Spleen (tissue), 11 donors: Measurements from ENCODE around the gene XIAP. TPM values are rescaled to one million over a fixed set of nuclear protein-coding genes. Genes with fewer than 3 reads are reported as not detected.

Experiments used
- DNase-seq: peaks from one replicate; pipeline ENCODE4 v3.0.0-alpha.2; 2020
- H3K27ac ChIP-seq, 8 donors: fragments of 200-600 bp; sonication (generic) in 7 of 8; 1 replicate in 4 of 8; 2 replicates in 4 of 8; pipeline versions ENCODE4 v1.5.0 to v1.8.0; 2016 to 2021; ENCODE audit warnings: inconsistent platforms in 4 of 8, mild to moderate bottlenecking in 4 of 8, moderate library complexity in 1 of 8
- H3K27me3 ChIP-seq, 7 donors: fragments of 200-600 bp; sonication (generic) in 6 of 7; replicated peaks in 1 of 7; 1 replicate in 4 of 7; 2 replicates in 3 of 7; pipeline versions ENCODE4 v1.5.0 to v1.8.0; 2016 to 2021; ENCODE audit warnings: inconsistent platforms in 3 of 7, mild to moderate bottlenecking in 1 of 7
- H3K36me3 ChIP-seq, 6 donors: fragments of 200-600 bp; sonication (generic) in 5 of 6; 1 replicate in 4 of 6; 2 replicates in 2 of 6; pipeline versions ENCODE4 v1.5.0 to v1.8.0; 2016 to 2021; ENCODE audit warnings: inconsistent platforms in 2 of 6
- H3K4me1 ChIP-seq, 6 donors: fragments of 200-600 bp; sonication (generic) in 5 of 6; 1 replicate in 3 of 6; 2 replicates in 3 of 6; pipeline versions ENCODE4 v1.5.0 to v1.8.0; 2016 to 2021; ENCODE audit warnings: inconsistent platforms in 3 of 6
- H3K4me3 ChIP-seq, 8 donors: fragments of 200-600 bp; sonication (generic) in 7 of 8; 1 replicate in 4 of 8; 2 replicates in 4 of 8; pipeline versions ENCODE4 v1.5.0 to v1.8.0; 2016 to 2021; ENCODE audit warnings: inconsistent platforms in 4 of 8, mild to moderate bottlenecking in 4 of 8, moderate library complexity in 2 of 8
- H3K9me3 ChIP-seq, 8 donors: fragments of 200-600 bp; sonication (generic) in 7 of 8; 1 replicate in 4 of 8; 2 replicates in 4 of 8; pipeline versions ENCODE4 v1.5.0 to v1.8.0; 2016 to 2021; ENCODE audit warnings: inconsistent platforms in 4 of 8
- CTCF ChIP-seq, 11 experiments: fragments of 200-600 bp in 7 of 11; fragments of 450-650 bp in 4 of 11; sonication (generic) in 4 of 11; IDR thresholded peaks in 8 of 11; conservative IDR thresholded peaks in 3 of 11; 1 replicate in 7 of 11; 2 replicates in 4 of 11; pipeline versions ENCODE4 v1.4.0 to v1.8.0; 2016 to 2021; ENCODE audit warnings: antibody characterized with exemption in 11 of 11, inconsistent platforms in 4 of 11, mild to moderate bottlenecking in 1 of 11
- POLR2A ChIP-seq, 3 donors: fragments of 450-650 bp; IDR thresholded peaks; one replicate each; pipeline ENCODE4 v1.5.1; 2017; ENCODE audit warnings: antibody characterized with exemption in 3 of 3, mild to moderate bottlenecking in 1 of 3
- POLR2AphosphoS5 ChIP-seq, 3 donors: sonication (generic); formaldehyde crosslinking; IDR thresholded peaks; one replicate each; pipeline ENCODE4 v1.5.1; 2017; ENCODE audit warnings: antibody characterized with exemption in 3 of 3
- WGBS, 5 donors: extraction: QIAGEN DNeasy Blood & Tissue Kit in 3 of 5; methylation state at CpG; one replicate each; pipeline versions ENCODE4 v1.1.5 to v1.1.7; 2013 to 2018; 5-methylcytosine and 5-hydroxymethylcytosine counted together
- intact Hi-C: fragments of 100-400 bp; cut with DNase I; formaldehyde crosslinking; loops from one replicate; pipeline ENCODE4 v1.15.0; 2023; ENCODE audit warnings: low total_unique reads
- polyA plus RNA-seq, 3 donors: library from polyadenylated mRNA; stranded (reverse); fragments of 200-250 nt; gene quantifications; one replicate each; pipeline ENCODE4 v1.2.1, GENCODE V29; 2013
- total RNA-seq, 7 donors: library from RNA; depleted of rRNA in 3 of 7; stranded (reverse); fragments of >200 nt in 3 of 7; fragmentation: NEBNext Ultra II Directional in 4 of 7; extraction: Animal tissue kit (Norgen Biotek cat#: 25700) in 4 of 7; gene quantifications; one replicate each; pipeline versions ENCODE4 v1.1.0 to v1.2.1, GENCODE V29; 2016 to 2021
- donor health status: healthy with polysubstance abuse.
- donor health status: DM: no; HTN: no; CAD: no; lungs with moderate emphysema.
- donor health status: DM: no; HTN: no; CAD: no.
- donor health status: Bipolar disorder and iron deficiency.
- donor health status: healthy.
- donor health status: DM: no; HTN: no; CAD: no.
- donor health status: DM: yes; HTN: yes; CAD: no.

Gene XIAP
- total and polyA plus RNA-seq, 10 donors: 4.7 to 67.0 (median 44.0) TPM

- peak overlapping the region; percentile 25 to 82 (median 44) for H3K4me3 ChIP-seq
- DNase-seq: peak; percentile 84
- H3K9me3 ChIP-seq: no peaks in the 10 kb centered on the region
- WGBS, 5 donors: 1 to 39% (median 3%) methylated on average over 32 to 35 of the region's 35 CpGs
- H3K4me1 ChIP-seq: peaks cover 2 to 23% (median 10%) of the 10 kb centered on the region in 6 donors
- no peaks in the 10 kb centered on the region for H3K36me3 ChIP-seq
- no peak for TF ChIP-seq POLR2AphosphoS5 (IDR thresholded peaks at IDR 0.05)
- TF ChIP-seq CTCF (IDR thresholded peaks at IDR 0.05 in 8 of 11, conservative IDR thresholded peaks at IDR 0.05 in 3 of 11): no peak
- TF ChIP-seq POLR2A (IDR thresholded peaks at IDR 0.05): no peak
- no peaks in the 10 kb centered on the region for H3K27me3 ChIP-seq
- H3K27ac ChIP-seq: peak overlapping the region; percentile 87 to 99 (median 99)
- intact Hi-C loops: no loop called here
These were observed 99.6 kb downstream of the XIAP start for GRCh38 chrX:123959281-123960063.

- no peak for DNase-seq
- peaks cover 8 to 37% (median 19%) of the 10 kb centered on the region in 6 donors for H3K4me1 ChIP-seq
- H3K27ac ChIP-seq: peak overlapping the region; percentile 84 to 99 (median 99)
- H3K9me3 ChIP-seq: no peaks in the 10 kb centered on the region
- no peaks in the 10 kb centered on the region for H3K27me3 ChIP-seq
- TF ChIP-seq POLR2A (IDR thresholded peaks at IDR 0.05): no peak
- TF ChIP-seq CTCF (IDR thresholded peaks at IDR 0.05 in 8 of 11, conservative IDR thresholded peaks at IDR 0.05 in 3 of 11): no peak
- TF ChIP-seq POLR2AphosphoS5 (IDR thresholded peaks at IDR 0.05): no peak
- H3K4me3 ChIP-seq: peak overlapping the region; percentile 37 to 82 (median 57)
- H3K36me3 ChIP-seq: no peaks in the 10 kb centered on the region
- intact Hi-C loops: no loop called here
- WGBS, 5 donors: 0 to 37% (median 0%) methylated on average over 3 to 13 of the region's 13 CpGs
These were observed 101.1 kb downstream of the XIAP start for GRCh38 chrX:123960956-123961267.

- TF ChIP-seq POLR2AphosphoS5 (IDR thresholded peaks at IDR 0.05) (peak; percentile 42 to 67 (median 54)), CTCF (IDR thresholded peaks at IDR 0.05 in 8 of 11, conservative IDR thresholded peaks at IDR 0.05 in 3 of 11) (no peak)
- Histone ChIP-seq H3K27me3 (no peaks in the 10 kb centered on the region), H3K4me3 (peak within 1 kb of the TSS; percentile 37 to 82 (median 57)), H3K27ac (peak within 1 kb of the TSS; percentile 84 to 99 (median 99)), H3K9me3 (no peaks in the 10 kb centered on the region), H3K36me3 (no peaks in the 10 kb centered on the region), H3K4me1 (peaks cover 8 to 41% (median 19%) of the 10 kb centered on the region in 6 donors)
- 0 to 45% (median 0%) methylated on average over 16 to 38 of the region's 38 CpGs for WGBS, 5 donors
- DNase-seq: peak; percentile 86
- intact Hi-C loops: no loop called here
These were observed 101.6 kb downstream of the XIAP start, which contains the start of gene STAG2 for GRCh38 chrX:123961268-123962005. Gene STAG2 (plus strand): TSS chrX:123961706. CDS start chrX:124022628, 60,922 bp downstream.

GRCh38 chrX:123962006-123962467 lies 102.2 kb downstream of the XIAP start:
- H3K36me3 ChIP-seq: no peaks in the 10 kb centered on the region
- DNase-seq: no peak
- WGBS, 5 donors: 1 to 36% (median 1%) methylated on average over 17 to 23 of the region's 23 CpGs
- peaks cover 8 to 47% (median 19%) of the 10 kb centered on the region in 6 donors for H3K4me1 ChIP-seq
- intact Hi-C loops: no loop called here
- H3K27ac ChIP-seq: peak overlapping the region; percentile 84 to 99 (median 99)
- peak overlapping the region; percentile 37 to 82 (median 57) for H3K4me3 ChIP-seq
- no peak for TF ChIP-seq CTCF (IDR thresholded peaks at IDR 0.05 in 8 of 11, conservative IDR thresholded peaks at IDR 0.05 in 3 of 11)
- no peak for TF ChIP-seq POLR2AphosphoS5 (IDR thresholded peaks at IDR 0.05)
- TF ChIP-seq POLR2A (IDR thresholded peaks at IDR 0.05): no peak
- no peaks in the 10 kb centered on the region for H3K9me3 ChIP-seq
- H3K27me3 ChIP-seq: no peaks in the 10 kb centered on the region
